A549 (cell line): ENCODE results near the gene CTSV. TPM values are rescaled to one million over a fixed set of nuclear protein-coding genes. Genes with fewer than 3 reads are reported as not detected.
"Not testable (repeated sequence)": the region's sequence is repeated elsewhere in the genome, so short reads cannot be mapped to it uniquely, and the experiment has no call there.

Source experiments
- ATAC-seq, 2 experiments: fragments of 200-7000 bp in 1 of 2; fragments of >200 bp in 1 of 2; cut with Nextera tagmentation in 1 of 2; cut with Tn5 transposase in 1 of 2; 3 replicates each; pipeline versions ENCODE4 v1.8.0 to v1.9.1; 2018 to 2020; ENCODE audit warnings: mild to moderate bottlenecking in 1 of 2, moderate library complexity in 1 of 2
- CTCF ChIA-PET: fragments of 300-600 bp; sonication (Branson Sonifier 250); formaldehyde crosslinking; extraction: SDS; loops from one replicate; lab custom pipeline; 2021; ENCODE audit warnings: antibody characterized with exemption, inconsistent platforms; lab: Yijun Ruan, JAX
- POLR2A ChIA-PET: fragments of 350-600 bp; formaldehyde crosslinking; extraction: SDS; loops from one replicate; lab custom pipeline; 2021; ENCODE audit warnings: antibody characterized with exemption, inconsistent platforms; lab: Yijun Ruan, JAX
- DNase-seq, 2 experiments: peaks; one replicate each; pipeline versions ENCODE4 v3.0.0 to v3.0.0-alpha.2; 2011 to 2016; ENCODE audit warnings: low read depth in 1 of 2, low spot score in 1 of 2
- FAIRE-seq: peaks from 2 replicates; lab custom pipeline; 2011; peaks lifted over from hg19 to GRCh38; lab: Jason Lieb, UNC
- H3K27ac ChIP-seq, 2 experiments: fragments of >200 bp; sonication (Bioruptor Twin); formaldehyde crosslinking; 3 replicates each; pipeline ENCODE4 v1.5.1; 2016 to 2017
- H3K4me1 ChIP-seq: fragments of >200 bp; sonication (Bioruptor Twin); formaldehyde crosslinking; 3 replicates; pipeline ENCODE4 v1.6.1; 2016
- H3K4me2 ChIP-seq: fragments of >200 bp; sonication (Bioruptor Twin); formaldehyde crosslinking; 3 replicates; pipeline ENCODE4 v1.6.1; 2016
- H3K4me3 ChIP-seq: fragments of >200 bp; sonication (Bioruptor Twin); formaldehyde crosslinking; 3 replicates; pipeline ENCODE4 v1.5.1; 2016
- H3K9me3 ChIP-seq: fragments of >200 bp; sonication (Bioruptor Twin); formaldehyde crosslinking; 3 replicates; pipeline ENCODE4 v1.6.1; 2016
- BHLHE40 ChIP-seq: IDR thresholded peaks from 2 replicates; pipeline ENCODE4 v1.6.1; 2012; ENCODE audit warnings: low read depth, low read length, inconsistent platforms
- E2F6 ChIP-seq: IDR thresholded peaks from 2 replicates; pipeline ENCODE4 v1.6.1; 2012; ENCODE audit warnings: low read depth, borderline replicate concordance
- EHF ChIP-seq: fragments of 250-450 bp; sonication (Bioruptor Pico); IDR thresholded peaks from 2 replicates; pipeline ENCODE4 v1.5.0; 2020; ENCODE audit warnings: mild to moderate bottlenecking
- FOSL2 ChIP-seq, 2 experiments: fragments of 450-650 bp in 1 of 2; fragments of >200 bp in 1 of 2; sonication (Bioruptor Twin) in 1 of 2; formaldehyde crosslinking; IDR thresholded peaks; 2 replicates each; pipeline versions ENCODE4 v1.5.0 to v1.6.1; 2016 to 2020; ENCODE audit warnings: mild to moderate bottlenecking in 1 of 2, moderate library complexity in 1 of 2
- FOXS1 ChIP-seq: fragments of 250-450 bp; sonication (Bioruptor Pico); IDR thresholded peaks from 2 replicates; pipeline ENCODE4 v1.5.0; 2020; ENCODE audit warnings: mild to moderate bottlenecking, moderate library complexity
- JUNB ChIP-seq: fragments of >200 bp; sonication (Bioruptor Twin); formaldehyde crosslinking; IDR thresholded peaks from 2 replicates; pipeline ENCODE4 v1.6.1; 2016
- KDM1A ChIP-seq: fragments of 200-600 bp; sonication (generic); IDR thresholded peaks from 2 replicates; pipeline ENCODE4 v1.6.1; 2016; ENCODE audit warnings: low read depth, mild to moderate bottlenecking
- MAX ChIP-seq: IDR thresholded peaks from 2 replicates; pipeline ENCODE4 v1.6.1; 2012
- NPAS2 ChIP-seq: fragments of 250-450 bp; sonication (Bioruptor Pico); IDR thresholded peaks from 2 replicates; pipeline ENCODE4 v1.8.0; 2022; ENCODE audit warnings: mild to moderate bottlenecking, moderate library complexity, borderline replicate concordance
- PHF8 ChIP-seq: fragments of 200-600 bp; sonication (generic); IDR thresholded peaks from 2 replicates; pipeline ENCODE4 v1.6.1; 2016; ENCODE audit warnings: low read depth, mild to moderate bottlenecking, antibody characterized with exemption, moderate library complexity, borderline replicate concordance
- POLR2A ChIP-seq: IDR thresholded peaks from 2 replicates; pipeline ENCODE4 v1.6.1; 2012; ENCODE audit warnings: mild to moderate bottlenecking, low read length
- RCOR1 ChIP-seq: fragments of 150-350 bp; IDR thresholded peaks from 2 replicates; pipeline ENCODE4 v1.6.1; 2014; ENCODE audit warnings: antibody characterized with exemption, low read length, low read depth
- USF2 ChIP-seq: fragments of 450-650 bp; IDR thresholded peaks from 2 replicates; pipeline ENCODE4 v1.6.1; 2014; ENCODE audit warnings: antibody characterized with exemption
- ZNF302 ChIP-seq: fragments of 250-450 bp; sonication (Bioruptor Pico); IDR thresholded peaks from 2 replicates; pipeline ENCODE4 v1.9.0; 2021; ENCODE audit warnings: inconsistent platforms, mild to moderate bottlenecking, moderate library complexity
- WGBS: methylation state at CpG from one replicate; pipeline ENCODE4 v1.1.6; 2017; ENCODE audit errors: missing lambda C conversion rate; 5-methylcytosine and 5-hydroxymethylcytosine counted together
- polyA minus RNA-seq: library from RNA; depleted of rRNA, polyadenylated mRNA; stranded (reverse); fragments of >200 nt; gene quantifications from 2 replicates; pipeline ENCODE4 v1.2.3, GENCODE V29; 2011; rRNA and poly(A)+ RNA removed
- polyA plus RNA-seq, 4 experiments: library from polyadenylated mRNA; depleted of rRNA in 3 of 4; stranded (reverse); fragments of >200 nt; fragmentation: RNase III in 1 of 4; extraction: RNeasy Plus Mini Kit Qiagen cat#74134 plus additional on column Dnase treatment in 1 of 4; gene quantifications; 2 replicates in 3 of 4; 3 replicates in 1 of 4; pipeline ENCODE4 v1.2.3, GENCODE V29; 2011 to 2017
- TF ChIP-seq, protein P1 (sequence below): fragments of >200 bp; sonication (Bioruptor Twin); formaldehyde crosslinking; IDR thresholded peaks from 3 replicates; pipeline ENCODE4 v1.6.1; 2016
- TF ChIP-seq, protein P2 (sequence below): fragments of >200 bp; sonication (Bioruptor Twin); formaldehyde crosslinking; IDR thresholded peaks from 2 replicates; pipeline ENCODE4 v1.6.1; 2016
- TF ChIP-seq, protein P3 (sequence below): fragments of 250-450 bp; sonication (Bioruptor Pico); IDR thresholded peaks from 2 replicates; pipeline ENCODE4 v1.5.0; 2020; ENCODE audit warnings: low read depth, mild to moderate bottlenecking, moderate library complexity

The CTSV gene
- polyA plus RNA-seq (2011; rRNA removed) (11.3 and 13.4 TPM in 2 replicates), polyA plus RNA-seq (2017; fragmentation: RNase III; extraction: RNeasy Plus Mini Kit Qiagen cat#74134 plus additional on column Dnase treatment) (13.2 to 14.9 TPM (median 14.1 TPM) in 3 replicates), polyA minus RNA-seq (2.0 and 2.9 TPM in 2 replicates)
- 8.0 and 8.9 TPM in 2 replicates for polyA plus RNA-seq (2012; cell fraction: cytosol; rRNA removed)
- 4.9 and 7.2 TPM in 2 replicates for polyA plus RNA-seq (2012; cell fraction: nucleus; rRNA removed)

DNA sequence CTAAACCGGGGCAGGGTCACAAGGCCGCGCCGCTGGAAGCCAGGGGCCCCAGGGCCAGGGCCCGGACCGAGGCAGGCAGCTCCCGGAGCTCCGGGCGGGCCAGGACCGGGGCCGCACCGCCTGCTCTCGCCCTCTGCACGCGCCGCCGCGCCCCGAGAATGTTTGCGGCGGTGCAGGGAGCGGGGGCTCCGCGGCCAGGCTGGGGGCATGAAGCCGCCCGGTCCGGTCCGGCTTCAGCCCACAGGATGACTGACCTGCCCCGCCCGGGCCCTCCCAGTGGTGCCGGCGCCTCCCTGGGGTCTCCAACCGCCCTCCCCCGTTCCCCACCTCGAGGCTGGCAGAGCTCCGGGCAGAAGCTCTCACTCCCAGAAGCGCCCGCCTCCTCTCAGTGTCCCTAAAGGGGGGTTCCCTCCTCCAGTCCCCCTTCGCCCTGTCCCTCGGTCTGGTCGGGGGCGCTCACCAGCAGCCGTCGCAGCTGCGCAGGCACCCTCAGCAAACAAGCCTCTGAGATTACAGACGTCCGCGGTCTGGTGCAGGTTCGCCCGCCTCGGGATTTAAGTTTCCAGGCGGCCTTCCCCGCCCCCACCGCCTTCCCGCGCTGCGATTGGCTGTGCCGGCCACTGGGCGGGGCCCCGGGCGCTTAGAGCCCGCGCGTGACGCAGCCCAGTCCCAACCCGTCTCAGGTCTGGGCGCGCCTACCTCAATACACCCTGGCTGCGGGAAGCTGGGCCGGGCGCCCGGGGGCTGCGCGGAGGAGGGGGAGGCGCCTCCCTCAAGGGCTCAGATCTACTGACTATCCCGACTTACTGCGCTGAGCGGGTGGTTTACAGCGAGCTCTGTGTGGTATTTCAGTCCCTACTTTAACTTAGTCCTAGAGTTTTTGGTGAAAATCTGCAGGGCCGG lies at the start of gene CTSV:
Gene CTSV, minus strand, starts transcription at position 532 of the 903 bp plus-strand sequence. CDS start 1,099 bp downstream, outside the sequence.
- H3K4me2 ChIP-seq = peak within 1 kb of the TSS; percentile 93
- FAIRE-seq (no peak), DNase-seq (peak; percentile 87 to 92)
- POLR2A ChIA-PET = interaction anchor here (0.7 to 1.8 kb wide), 4 partner anchors 11 to 199 kb away, joined by 3 to 11 read pairs (median 6); no protein-coding TSS in a partner anchor
- 13% methylated on average over 40 of the region's 80 CpGs for WGBS
- 0 out of 3 replicates have a peak, but pooled peaks cover 2% of the 10 kb centered on the region for H3K9me3 ChIP-seq
- peak within 1 kb of the TSS; percentile 71 to 83 for H3K27ac ChIP-seq
- no peaks in the 10 kb centered on the region for H3K4me1 ChIP-seq
- TF ChIP-seq BHLHE40 (no peak), ZNF302 (CRISPR knock-in tag) (no peak), POLR2A (peak; percentile 53), MAX (peak; percentile 35; the same call in 1 of the 2 replicates), E2F6 (peak; percentile 57; the same call in 1 of the 2 replicates), PHF8 (peak; percentile 58; the same call in 1 of the 2 replicates), NPAS2 (CRISPR knock-in tag) (no peak), JUNB (no peak), USF2 (peak; percentile 35; the same call in 1 of the 2 replicates)
- TF ChIP-seq, protein P1, sequence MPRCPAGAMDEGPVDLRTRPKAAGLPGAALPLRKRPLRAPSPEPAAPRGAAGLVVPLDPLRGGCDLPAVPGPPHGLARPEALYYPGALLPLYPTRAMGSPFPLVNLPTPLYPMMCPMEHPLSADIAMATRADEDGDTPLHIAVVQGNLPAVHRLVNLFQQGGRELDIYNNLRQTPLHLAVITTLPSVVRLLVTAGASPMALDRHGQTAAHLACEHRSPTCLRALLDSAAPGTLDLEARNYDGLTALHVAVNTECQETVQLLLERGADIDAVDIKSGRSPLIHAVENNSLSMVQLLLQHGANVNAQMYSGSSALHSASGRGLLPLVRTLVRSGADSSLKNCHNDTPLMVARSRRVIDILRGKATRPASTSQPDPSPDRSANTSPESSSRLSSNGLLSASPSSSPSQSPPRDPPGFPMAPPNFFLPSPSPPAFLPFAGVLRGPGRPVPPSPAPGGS = peak; percentile 41; the same call in 1 of the 3 replicates
- TF ChIP-seq, all 56 proteins: peak for 6
- ATAC-seq = peak; percentile 98 to 100
- peak within 1 kb of the TSS; percentile 69 for H3K4me3 ChIP-seq
- CTCF ChIA-PET = no interaction called here

DNA sequence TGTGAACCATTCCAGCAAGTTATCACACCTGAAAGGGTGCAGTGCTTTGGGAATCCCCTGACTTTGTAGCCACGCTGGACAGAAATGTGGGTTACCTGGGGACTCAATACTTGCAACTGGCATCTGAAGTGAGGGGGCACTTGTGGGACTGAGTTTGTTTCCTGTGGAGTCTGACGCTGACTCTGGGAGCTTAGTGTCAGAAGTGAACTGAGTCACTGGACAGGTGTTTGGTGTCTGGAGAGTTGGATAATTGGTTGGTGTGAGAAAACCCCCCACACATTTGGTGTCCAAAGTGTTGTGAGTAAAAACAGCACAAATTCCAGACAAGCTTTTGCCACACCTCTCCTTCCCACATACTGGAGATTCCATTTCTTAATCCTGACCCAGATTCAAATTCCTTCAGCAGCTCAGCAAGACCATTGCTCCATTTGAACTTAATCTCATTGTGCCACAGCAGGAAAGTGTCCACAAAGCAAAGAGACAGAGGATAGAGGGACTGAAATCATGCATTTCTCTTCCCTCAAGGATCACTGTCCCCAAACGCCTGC lies 48.8 kb upstream of the CTSV start:
- CTCF ChIA-PET, POLR2A ChIA-PET, H3K9me3 ChIP-seq, DNase-seq, H3K4me2 ChIP-seq, ATAC-seq, FAIRE-seq, H3K4me1 ChIP-seq, H3K4me3 ChIP-seq, H3K27ac ChIP-seq: not testable (repeated sequence)
- WGBS = 14% methylated on average over 3 of the region's 3 CpGs

GRCh38 chr9:97084562-97084991 lies 45.6 kb upstream of the CTSV start:
- H3K4me3 ChIP-seq, H3K27ac ChIP-seq, DNase-seq, CTCF ChIA-PET, ATAC-seq, H3K4me1 ChIP-seq, H3K9me3 ChIP-seq, FAIRE-seq, H3K4me2 ChIP-seq, POLR2A ChIA-PET: not testable (repeated sequence)
- WGBS = 55% methylated on average over 6 of the region's 6 CpGs

DNA sequence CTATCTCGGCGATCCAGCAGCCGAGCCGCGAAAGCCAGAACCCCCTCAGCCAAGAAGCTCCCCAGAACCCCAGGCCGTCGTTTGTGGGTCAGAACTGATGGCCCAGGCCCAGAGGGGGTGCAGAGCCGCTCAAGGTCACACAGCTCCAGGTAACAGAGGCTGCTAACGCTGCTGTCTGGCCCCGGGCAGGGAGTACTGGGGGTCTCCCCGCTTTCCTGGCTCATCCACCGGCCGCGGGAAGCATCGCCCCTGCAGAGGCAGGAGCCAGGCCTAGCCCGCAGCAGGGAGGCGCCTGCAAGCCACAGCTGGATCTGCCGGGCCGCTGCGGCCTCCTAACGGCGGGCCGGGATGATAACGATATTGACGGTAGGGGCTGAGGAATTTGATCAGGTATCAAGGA lies 39.4 kb upstream of the CTSV start:
- CTCF ChIA-PET = no interaction called here
- no peak for ATAC-seq
- TF ChIP-seq KDM1A = no peak
- no peak for TF ChIP-seq RCOR1
- TF ChIP-seq, protein P2, sequence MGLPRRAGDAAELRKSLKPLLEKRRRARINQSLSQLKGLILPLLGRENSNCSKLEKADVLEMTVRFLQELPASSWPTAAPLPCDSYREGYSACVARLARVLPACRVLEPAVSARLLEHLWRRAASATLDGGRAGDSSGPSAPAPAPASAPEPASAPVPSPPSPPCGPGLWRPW = no peak
- TF ChIP-seq FOXS1 (CRISPR knock-in tag) = no peak
- TF ChIP-seq, protein P3, sequence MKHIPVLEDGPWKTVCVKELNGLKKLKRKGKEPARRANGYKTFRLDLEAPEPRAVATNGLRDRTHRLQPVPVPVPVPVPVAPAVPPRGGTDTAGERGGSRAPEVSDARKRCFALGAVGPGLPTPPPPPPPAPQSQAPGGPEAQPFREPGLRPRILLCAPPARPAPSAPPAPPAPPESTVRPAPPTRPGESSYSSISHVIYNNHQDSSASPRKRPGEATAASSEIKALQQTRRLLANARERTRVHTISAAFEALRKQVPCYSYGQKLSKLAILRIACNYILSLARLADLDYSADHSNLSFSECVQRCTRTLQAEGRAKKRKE (CRISPR knock-in tag) = no peak
- no peak for TF ChIP-seq FOSL2 (IDR thresholded peaks at IDR 0.05)
- no peak for TF ChIP-seq FOSL2 (CRISPR knock-in tag; IDR thresholded peaks at IDR 0.05)
- TF ChIP-seq MAX = no peak
- TF ChIP-seq EHF = no peak
- TF ChIP-seq JUNB = no peak
- TF ChIP-seq, all 56 proteins: peak for 0
- H3K4me2 ChIP-seq = no peak overlapping the region
- no peaks in the 10 kb centered on the region for H3K4me1 ChIP-seq
- no peak for FAIRE-seq
- no peak overlapping the region for H3K27ac ChIP-seq
- POLR2A ChIA-PET = no interaction called here
- H3K4me3 ChIP-seq = no peak overlapping the region
- DNase-seq = no peak
- 0 out of 3 replicates have a peak, but pooled peaks cover 3% of the 10 kb centered on the region for H3K9me3 ChIP-seq
- 89% methylated on average over 18 of the region's 25 CpGs for WGBS
